ENCODE measurements around the gene GPC6.

GPC6 gene

DNA sequence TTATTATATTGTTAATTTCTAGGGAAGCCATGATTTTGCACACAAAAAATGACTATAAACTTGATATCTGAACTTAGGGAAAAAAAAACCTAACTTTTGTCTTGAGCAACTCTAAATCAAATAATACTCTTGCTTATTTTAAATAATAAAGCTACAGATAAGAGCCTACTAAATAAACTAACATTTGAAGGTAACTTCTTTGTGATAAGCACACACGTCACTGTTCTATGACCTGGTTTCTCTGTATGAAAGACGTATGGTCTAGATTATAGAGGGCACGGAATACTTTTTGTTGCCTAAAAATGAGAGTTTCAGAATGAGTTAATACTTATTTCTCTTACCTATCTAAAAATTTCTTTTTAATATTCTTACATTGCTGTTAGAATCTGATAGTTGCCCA lies 649.6 kb downstream of the GPC6 start:
- TF ChIP-seq, protein P1, sequence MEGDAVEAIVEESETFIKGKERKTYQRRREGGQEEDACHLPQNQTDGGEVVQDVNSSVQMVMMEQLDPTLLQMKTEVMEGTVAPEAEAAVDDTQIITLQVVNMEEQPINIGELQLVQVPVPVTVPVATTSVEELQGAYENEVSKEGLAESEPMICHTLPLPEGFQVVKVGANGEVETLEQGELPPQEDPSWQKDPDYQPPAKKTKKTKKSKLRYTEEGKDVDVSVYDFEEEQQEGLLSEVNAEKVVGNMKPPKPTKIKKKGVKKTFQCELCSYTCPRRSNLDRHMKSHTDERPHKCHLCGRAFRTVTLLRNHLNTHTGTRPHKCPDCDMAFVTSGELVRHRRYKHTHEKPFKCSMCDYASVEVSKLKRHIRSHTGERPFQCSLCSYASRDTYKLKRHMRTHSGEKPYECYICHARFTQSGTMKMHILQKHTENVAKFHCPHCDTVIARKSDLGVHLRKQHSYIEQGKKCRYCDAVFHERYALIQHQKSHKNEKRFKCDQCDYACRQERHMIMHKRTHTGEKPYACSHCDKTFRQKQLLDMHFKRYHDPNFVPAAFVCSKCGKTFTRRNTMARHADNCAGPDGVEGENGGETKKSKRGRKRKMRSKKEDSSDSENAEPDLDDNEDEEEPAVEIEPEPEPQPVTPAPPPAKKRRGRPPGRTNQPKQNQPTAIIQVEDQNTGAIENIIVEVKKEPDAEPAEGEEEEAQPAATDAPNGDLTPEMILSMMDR (IDR thresholded peaks at IDR 0.05; ENCODE audit: poor library complexity, severe bottlenecking), result no peak
- no peaks in the 10 kb centered on the region for H3K27me3 ChIP-seq (ENCODE audit: insufficient read depth, poor library complexity, severe bottlenecking)

DNA sequence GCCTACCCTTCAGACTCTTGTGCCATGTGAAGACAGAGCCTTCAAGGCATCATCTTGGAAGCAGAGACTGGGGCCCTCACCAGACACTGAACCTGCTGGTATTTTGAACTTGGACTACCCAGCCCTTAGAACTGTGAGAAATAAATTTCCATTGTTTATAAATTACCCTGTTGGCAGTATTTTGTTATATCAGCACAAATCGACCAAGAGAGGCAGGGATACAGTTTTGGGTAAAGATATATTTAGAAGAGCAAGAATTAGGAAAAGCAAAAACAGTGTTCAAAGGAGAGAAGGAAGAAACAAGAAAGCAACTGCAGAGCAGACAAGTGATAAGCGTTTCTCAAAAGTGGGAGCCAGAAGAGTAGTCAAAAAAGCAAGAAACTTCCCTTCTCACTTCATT lies 652.1 kb downstream of the GPC6 start:
- TF ChIP-seq, protein P1 (IDR thresholded peaks at IDR 0.05; ENCODE audit: poor library complexity, severe bottlenecking), result no peak
- Histone ChIP-seq H3K27ac (ENCODE audit: poor library complexity, severe bottlenecking) (no peak overlapping the region), H3K27me3 (ENCODE audit: insufficient read depth, poor library complexity, severe bottlenecking) (no peaks in the 10 kb centered on the region), H3K4me3 (ENCODE audit: severe bottlenecking) (no peak overlapping the region), H3K4me1 (ENCODE audit: insufficient read depth, poor library complexity, severe bottlenecking) (no peaks in the 10 kb centered on the region), H3K9me3 (ENCODE audit: severe bottlenecking) (no peaks in the 10 kb centered on the region), H3K36me3 (ENCODE audit: low read depth) (no peaks in the 10 kb centered on the region)
- DNase-seq (ENCODE audit: low spot score) (no peak), ATAC-seq (ENCODE audit: low read depth) (no peak)

More for the DNA sequence above, 649.6 kb downstream of the GPC6 start:
- H3K36me3 ChIP-seq (ENCODE audit: low read depth), result no peaks in the 10 kb centered on the region
- DNase-seq (ENCODE audit: low spot score) (no peak), ATAC-seq (ENCODE audit: low read depth) (no peak)
- no peak overlapping the region for H3K4me3 ChIP-seq (ENCODE audit: severe bottlenecking)
- no peak overlapping the region for H3K27ac ChIP-seq (ENCODE audit: poor library complexity, severe bottlenecking)
- H3K9me3 ChIP-seq (ENCODE audit: severe bottlenecking), result no peaks in the 10 kb centered on the region
- no peaks in the 10 kb centered on the region for H3K4me1 ChIP-seq (ENCODE audit: insufficient read depth, poor library complexity, severe bottlenecking)

DNA sequence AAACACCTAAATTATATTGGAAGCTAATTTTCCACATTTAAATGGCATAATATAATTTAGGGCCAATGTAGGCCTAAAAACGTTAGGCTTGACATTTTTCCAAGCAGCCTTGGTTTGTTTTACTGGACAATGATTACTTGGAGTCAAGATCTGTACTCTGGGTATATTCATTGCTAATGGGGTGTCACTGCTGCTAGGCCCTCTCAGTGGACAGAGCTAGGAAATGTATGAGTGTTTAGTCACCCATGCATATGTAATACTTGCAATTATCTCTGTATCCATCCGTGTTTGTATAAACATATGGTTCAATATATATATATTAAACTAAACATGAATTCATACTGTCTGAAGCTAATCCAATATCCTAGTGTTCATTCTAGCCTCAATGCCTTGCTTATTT lies 654.8 kb downstream of the GPC6 start:
- no peaks in the 10 kb centered on the region for H3K27me3 ChIP-seq (ENCODE audit: insufficient read depth, poor library complexity, severe bottlenecking)
- no peak overlapping the region for H3K27ac ChIP-seq (ENCODE audit: poor library complexity, severe bottlenecking)
- H3K36me3 ChIP-seq (ENCODE audit: low read depth), result no peaks in the 10 kb centered on the region
- H3K9me3 ChIP-seq (ENCODE audit: severe bottlenecking), result no peaks in the 10 kb centered on the region
- H3K4me1 ChIP-seq (ENCODE audit: insufficient read depth, poor library complexity, severe bottlenecking), result no peaks in the 10 kb centered on the region
- no peak overlapping the region for H3K4me3 ChIP-seq (ENCODE audit: severe bottlenecking)
- no peak for DNase-seq (ENCODE audit: low spot score)
- ATAC-seq (ENCODE audit: low read depth), result no peak
- TF ChIP-seq, protein P1 (IDR thresholded peaks at IDR 0.05; ENCODE audit: poor library complexity, severe bottlenecking), result no peak

DNA sequence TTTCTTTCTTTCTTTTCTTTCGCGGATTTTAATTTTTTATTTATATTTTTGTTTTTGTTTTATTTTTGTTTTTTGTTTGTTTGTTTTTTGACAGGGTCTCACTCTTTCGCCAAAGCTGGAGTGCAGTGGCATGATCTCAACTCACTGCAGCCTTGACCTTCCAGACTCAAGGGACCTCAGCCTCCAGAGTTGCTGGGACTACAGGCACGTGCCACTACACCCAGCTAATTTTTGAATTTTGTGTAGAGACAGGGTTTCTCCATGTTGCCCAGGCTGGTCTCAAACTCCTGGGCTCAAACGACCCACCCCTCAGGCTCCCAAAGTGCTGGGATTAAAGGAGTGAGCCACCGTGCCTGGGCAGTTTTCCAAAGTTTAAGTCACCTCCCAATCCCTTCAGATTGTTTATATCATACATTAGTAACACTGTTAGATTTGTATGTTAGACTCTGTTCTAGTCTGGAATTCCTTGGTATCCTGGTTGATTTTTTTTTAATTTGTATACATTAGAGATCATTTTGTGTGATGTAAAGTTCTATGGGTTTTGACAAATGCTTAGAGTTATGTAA lies 655.6 kb downstream of the GPC6 start:
- Histone ChIP-seq H3K4me1 (ENCODE audit: insufficient read depth, poor library complexity, severe bottlenecking) (no peaks in the 10 kb centered on the region), H3K36me3 (ENCODE audit: low read depth) (no peaks in the 10 kb centered on the region), H3K27ac (ENCODE audit: poor library complexity, severe bottlenecking) (no peak overlapping the region), H3K9me3 (ENCODE audit: severe bottlenecking) (no peaks in the 10 kb centered on the region), H3K4me3 (ENCODE audit: severe bottlenecking) (no peak overlapping the region), H3K27me3 (ENCODE audit: insufficient read depth, poor library complexity, severe bottlenecking) (no peaks in the 10 kb centered on the region)
- ATAC-seq (ENCODE audit: low read depth), result no peak
- no peak for DNase-seq (ENCODE audit: low spot score)
- TF ChIP-seq, protein P1 (IDR thresholded peaks at IDR 0.05; ENCODE audit: poor library complexity, severe bottlenecking), result no peak

DNA sequence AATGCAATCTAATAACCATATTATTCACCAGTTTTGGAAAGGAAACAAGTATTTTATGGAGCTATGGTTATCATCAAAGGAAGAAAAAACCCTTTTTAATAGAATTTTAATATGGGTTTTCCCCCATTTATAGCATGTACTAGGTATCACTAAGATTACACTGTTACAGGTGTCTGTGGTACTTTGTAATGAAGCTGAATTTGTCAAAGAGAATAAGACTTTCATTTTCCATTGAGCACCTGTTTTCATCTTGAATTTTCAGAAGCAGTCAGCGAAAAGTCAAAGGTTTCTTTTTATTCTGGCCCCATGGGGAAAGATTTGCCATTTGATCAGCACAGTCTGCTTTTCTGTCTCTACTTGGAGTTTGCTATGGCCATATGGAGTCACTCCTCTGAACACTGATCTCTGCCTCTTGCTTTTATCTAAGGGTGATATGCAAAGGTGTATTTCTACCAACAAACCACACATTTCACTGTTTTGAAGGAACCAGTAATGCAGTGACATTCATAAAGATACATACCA lies 662.9 kb downstream of the GPC6 start:
- H3K27ac ChIP-seq (ENCODE audit: poor library complexity, severe bottlenecking), result no peak overlapping the region
- no peak for DNase-seq (ENCODE audit: low spot score)
- ATAC-seq (ENCODE audit: low read depth), result no peak
- H3K9me3 ChIP-seq (ENCODE audit: severe bottlenecking), result no peaks in the 10 kb centered on the region
- TF ChIP-seq, protein P1 (IDR thresholded peaks at IDR 0.05; ENCODE audit: poor library complexity, severe bottlenecking), result no peak
- H3K4me1 ChIP-seq (ENCODE audit: insufficient read depth, poor library complexity, severe bottlenecking), result no peaks in the 10 kb centered on the region
- no peaks in the 10 kb centered on the region for H3K36me3 ChIP-seq (ENCODE audit: low read depth)
- H3K27me3 ChIP-seq (ENCODE audit: insufficient read depth, poor library complexity, severe bottlenecking), result no peaks in the 10 kb centered on the region
- no peak overlapping the region for H3K4me3 ChIP-seq (ENCODE audit: severe bottlenecking)
